Suprapubic skin (tissue), 4 donors: ENCODE data around the gene MYO15A. TPM values are rescaled to one million over a fixed set of nuclear protein-coding genes. Genes with fewer than 3 reads are reported as not detected.

Experiments used
- DNase-seq, 2 donors: peaks; one replicate each; pipeline ENCODE4 v3.0.0-alpha.2; 2019; ENCODE audit warnings: low spot score in 2 of 2
- H3K27ac ChIP-seq: fragments of 200-600 bp; sonication (generic); one replicate; pipeline ENCODE4 v1.5.1; 2019
- H3K27me3 ChIP-seq: fragments of 200-600 bp; sonication (generic); one replicate; pipeline ENCODE4 v1.5.1; 2019
- H3K36me3 ChIP-seq: fragments of 200-600 bp; sonication (generic); one replicate; pipeline ENCODE4 v1.5.1; 2019
- H3K4me1 ChIP-seq: fragments of 200-600 bp; sonication (generic); one replicate; pipeline ENCODE4 v1.5.1; 2019
- H3K4me3 ChIP-seq: fragments of 200-600 bp; sonication (generic); one replicate; pipeline ENCODE4 v1.5.1; 2019; ENCODE audit warnings: mild to moderate bottlenecking
- H3K9me3 ChIP-seq: fragments of 200-600 bp; sonication (generic); one replicate; pipeline ENCODE4 v1.5.1; 2019
- CTCF ChIP-seq, 2 donors: fragments of 200-600 bp in 1 of 2; fragments of 450-650 bp in 1 of 2; sonication (generic) in 1 of 2; IDR thresholded peaks; one replicate each; pipeline ENCODE4 v1.5.1; 2016 to 2019; ENCODE audit warnings: antibody characterized with exemption in 2 of 2, mild to moderate bottlenecking in 1 of 2, moderate library complexity in 1 of 2
- EP300 ChIP-seq: sonication (generic); formaldehyde crosslinking; IDR thresholded peaks from one replicate; pipeline ENCODE4 v1.6.1; 2017; ENCODE audit warnings: antibody characterized with exemption
- POLR2A ChIP-seq, 2 donors: fragments of 450-650 bp; IDR thresholded peaks; one replicate each; pipeline ENCODE4 v1.6.1; 2017; ENCODE audit warnings: antibody characterized with exemption in 2 of 2, mild to moderate bottlenecking in 2 of 2, moderate library complexity in 2 of 2
- POLR2AphosphoS5 ChIP-seq, 3 donors: sonication (generic); formaldehyde crosslinking; IDR thresholded peaks; one replicate each; pipeline ENCODE4 v1.6.1; 2017; ENCODE audit warnings: antibody characterized with exemption in 3 of 3
- WGBS: methylation state at CpG from one replicate; pipeline ENCODE4 v1.1.5; 2018; 5-methylcytosine and 5-hydroxymethylcytosine counted together
- total RNA-seq, 4 donors: library from RNA; depleted of rRNA; stranded (reverse); fragments of >200 nt; gene quantifications; one replicate each; pipeline ENCODE4 v1.1.0, GENCODE V29; 2016

MYO15A gene
- under 1 TPM; 0.23 to 0.49 (median 0.41) TPM for total RNA-seq

GRCh38 chr17:18108401-18109312, at the start of gene MYO15A:
MYO15A (plus strand) TSS chr17:18108756; CDS start chr17:18118801, 10,045 bp downstream.
- Histone ChIP-seq H3K27me3 (no peaks in the 10 kb centered on the region), H3K4me3 (no peak within 1 kb of the TSS), H3K4me1 (no peaks in the 10 kb centered on the region), H3K36me3 (peaks cover 39% of the 10 kb centered on the region), H3K27ac (no peak within 1 kb of the TSS), H3K9me3 (no peaks in the 10 kb centered on the region)
- no peak for DNase-seq
- WGBS: 62% methylated on average over 9 of the region's 17 CpGs
- TF ChIP-seq POLR2AphosphoS5 (IDR thresholded peaks at IDR 0.05): no peak
- no peak for TF ChIP-seq EP300
- no peak for TF ChIP-seq CTCF (IDR thresholded peaks at IDR 0.05)
- no peak for TF ChIP-seq POLR2A (IDR thresholded peaks at IDR 0.05)

DNA sequence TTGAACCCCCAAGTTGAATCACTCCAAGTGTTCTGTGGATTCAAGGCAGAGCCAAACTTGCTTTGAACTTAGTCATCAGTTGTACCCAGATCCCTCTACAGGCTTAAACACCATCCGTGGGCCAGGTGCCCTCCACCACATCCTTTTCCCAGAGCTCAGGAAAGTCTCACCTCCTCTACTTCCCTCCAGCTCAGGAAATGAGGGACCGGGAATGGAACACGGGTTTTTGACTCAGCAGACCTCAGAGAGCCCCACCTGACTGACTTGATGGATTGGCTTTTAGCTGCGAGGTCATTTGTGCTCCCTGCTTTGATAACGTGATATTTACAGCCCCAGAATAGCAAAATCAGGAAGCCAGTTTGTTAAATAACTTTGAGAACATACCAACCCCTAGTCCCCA, 49.3 kb upstream of the MYO15A start:
- Histone ChIP-seq H3K4me3 (no peak overlapping the region), H3K27me3 (no peaks in the 10 kb centered on the region), H3K27ac (no peak overlapping the region), H3K36me3 (peaks cover 77% of the 10 kb centered on the region), H3K4me1 (no peaks in the 10 kb centered on the region), H3K9me3 (no peaks in the 10 kb centered on the region)
- TF ChIP-seq POLR2A (IDR thresholded peaks at IDR 0.05) (no peak), POLR2AphosphoS5 (IDR thresholded peaks at IDR 0.05) (no peak)
- no peak for DNase-seq
- 82% methylated on average over 5 of the region's 5 CpGs for WGBS

DNA sequence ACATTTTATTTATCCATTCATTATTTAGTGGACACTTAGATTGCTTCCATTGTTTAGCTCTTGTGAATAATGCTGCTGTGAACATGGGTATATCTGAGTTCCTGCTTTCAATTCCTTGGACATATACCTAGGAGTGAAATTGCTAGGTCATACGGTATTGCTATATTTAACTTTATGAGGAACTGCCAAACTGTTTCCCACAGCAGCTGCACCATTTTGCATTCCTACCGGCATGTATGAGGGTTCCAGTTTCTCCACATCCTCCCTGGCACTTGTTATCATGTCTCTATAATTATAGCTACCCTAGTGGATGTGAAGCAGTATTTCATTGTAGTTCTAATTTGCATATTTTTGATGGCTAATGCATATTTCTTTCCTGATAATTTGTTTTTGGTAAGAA, 44.5 kb upstream of the MYO15A start:
- Histone ChIP-seq H3K27ac (no peak overlapping the region), H3K4me3 (no peak overlapping the region), H3K27me3 (no peaks in the 10 kb centered on the region), H3K9me3 (no peaks in the 10 kb centered on the region), H3K4me1 (no peaks in the 10 kb centered on the region), H3K36me3 (peaks cover 68% of the 10 kb centered on the region)
- TF ChIP-seq CTCF (IDR thresholded peaks at IDR 0.05) (no peak), POLR2A (IDR thresholded peaks at IDR 0.05) (no peak), EP300 (no peak), POLR2AphosphoS5 (IDR thresholded peaks at IDR 0.05) (no peak)
- WGBS: 72% methylated on average over 2 of the region's 2 CpGs
- no peak for DNase-seq

- peaks cover 58% of the 10 kb centered on the region for H3K36me3 ChIP-seq
- H3K9me3 ChIP-seq: no peaks in the 10 kb centered on the region
- no peak overlapping the region for H3K27ac ChIP-seq
- TF ChIP-seq CTCF (IDR thresholded peaks at IDR 0.05) (no peak), EP300 (no peak), POLR2AphosphoS5 (IDR thresholded peaks at IDR 0.05) (no peak), POLR2A (IDR thresholded peaks at IDR 0.05) (no peak)
- no peaks in the 10 kb centered on the region for H3K4me1 ChIP-seq
- DNase-seq: no peak
- WGBS: over 99% methylated on average over 10 of the region's 11 CpGs
- no peaks in the 10 kb centered on the region for H3K27me3 ChIP-seq
- H3K4me3 ChIP-seq: no peak overlapping the region
These were observed 43.0 kb upstream of the MYO15A start for GRCh38 chr17:18065546-18065945.

GRCh38 chr17:18066866-18067265, 41.7 kb upstream of the MYO15A start:
- Histone ChIP-seq H3K9me3 (no peaks in the 10 kb centered on the region), H3K4me1 (no peaks in the 10 kb centered on the region), H3K36me3 (peaks cover 45% of the 10 kb centered on the region), H3K27ac (no peak overlapping the region), H3K27me3 (no peaks in the 10 kb centered on the region), H3K4me3 (no peak overlapping the region)
- 90% methylated on average over 4 of the region's 4 CpGs for WGBS
- DNase-seq: no peak
- TF ChIP-seq EP300 (no peak), POLR2AphosphoS5 (IDR thresholded peaks at IDR 0.05) (no peak), CTCF (IDR thresholded peaks at IDR 0.05) (no peak), POLR2A (IDR thresholded peaks at IDR 0.05) (no peak)
